Measurements from ENCODE around the gene PSMB3.

Gene PSMB3

GRCh38 chr17:38709104-38709820 lies 43.3 kb upstream of the PSMB3 start:
- Histone ChIP-seq H3K27me3 (ENCODE audit: control insufficient read depth in 1 of 2, insufficient read depth in 2 of 2, low read length in 2 of 2) (no peaks in the 10 kb centered on the region), H3K36me3 (ENCODE audit: control insufficient read depth in 2 of 2, insufficient read depth in 2 of 2, low read length in 2 of 2) (peaks cover 37 to 49% of the 10 kb centered on the region in 2 donors), H3K27ac (ENCODE audit: low read length) (no peak overlapping the region), H3K4me1 (ENCODE audit: control insufficient read depth, insufficient read depth, low read length) (peaks cover 20% of the 10 kb centered on the region), H3K9me3 (ENCODE audit: control insufficient read depth in 2 of 2, low read length in 2 of 2) (no peaks in the 10 kb centered on the region), H3K9ac (ENCODE audit: low read length in 2 of 2) (no peak overlapping the region), H3K4me3 (ENCODE audit: low read length in 2 of 2) (no peak overlapping the region)

DNA sequence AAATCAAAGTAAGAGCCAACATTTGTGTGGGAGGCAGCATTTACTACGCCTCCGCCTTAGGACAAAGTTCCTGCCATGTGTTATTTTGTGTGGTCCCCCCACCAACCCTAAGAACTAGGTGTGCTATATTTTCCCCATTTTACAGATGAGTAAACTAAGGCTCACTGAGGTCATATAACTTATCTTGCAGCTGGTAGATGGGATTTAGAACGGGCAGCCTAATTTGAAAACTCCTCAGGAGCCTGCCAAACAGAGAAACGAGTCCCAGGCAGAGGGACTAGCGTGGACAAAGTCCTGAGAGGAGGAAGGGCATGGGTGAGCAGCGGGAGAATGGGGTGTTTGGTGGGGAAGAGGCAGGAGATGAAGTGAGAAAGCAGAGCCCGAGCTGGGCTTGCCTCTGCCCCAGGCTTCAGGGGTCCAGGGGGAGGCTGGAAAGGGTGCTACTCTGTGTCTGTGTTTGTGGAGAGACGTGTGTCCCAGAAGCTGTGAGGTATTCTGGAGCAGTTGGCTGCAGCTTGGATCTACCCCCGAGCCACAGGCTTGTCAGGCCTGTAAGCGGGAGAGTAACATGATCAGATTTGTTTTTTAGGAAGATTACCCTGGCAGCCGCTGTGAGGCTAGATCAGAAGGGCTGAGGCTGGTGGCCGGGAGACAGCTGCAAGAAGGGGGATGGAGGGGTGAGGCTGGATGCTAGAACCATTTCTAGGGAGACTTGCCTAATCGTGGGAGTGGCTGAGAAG lies 42.5 kb upstream of the PSMB3 start:
- Histone ChIP-seq H3K27me3 (ENCODE audit: control insufficient read depth in 1 of 2, insufficient read depth in 2 of 2, low read length in 2 of 2) (no peaks in the 10 kb centered on the region), H3K4me3 (ENCODE audit: low read length in 2 of 2) (no peak overlapping the region), H3K36me3 (ENCODE audit: control insufficient read depth in 2 of 2, insufficient read depth in 2 of 2, low read length in 2 of 2) (peaks cover 41 to 53% of the 10 kb centered on the region in 2 donors), H3K9me3 (ENCODE audit: control insufficient read depth in 2 of 2, low read length in 2 of 2) (no peaks in the 10 kb centered on the region), H3K4me1 (ENCODE audit: control insufficient read depth, insufficient read depth, low read length) (peaks cover 20% of the 10 kb centered on the region), H3K27ac (ENCODE audit: low read length) (no peak overlapping the region), H3K9ac (ENCODE audit: low read length in 2 of 2) (no peak overlapping the region)

DNA sequence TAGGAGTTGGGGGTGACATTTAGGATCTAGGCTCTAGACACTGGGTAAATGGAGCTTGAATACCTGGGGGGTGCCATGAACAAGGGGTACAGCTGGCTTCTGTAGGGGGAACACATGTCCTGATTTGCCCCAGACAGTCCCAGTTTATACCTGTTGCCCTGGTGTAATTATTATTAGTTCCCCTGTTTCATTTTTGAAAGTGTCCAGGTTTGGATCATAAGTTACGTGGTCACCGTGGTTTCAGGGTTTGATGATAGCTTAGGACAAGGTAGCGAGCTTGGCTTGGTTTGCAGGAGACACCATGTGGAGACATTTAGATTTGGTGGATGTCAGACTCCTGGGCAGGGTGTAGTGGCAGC lies 42.0 kb upstream of the PSMB3 start:
- H3K27ac ChIP-seq (ENCODE audit: low read length): no peak overlapping the region
- H3K36me3 ChIP-seq (ENCODE audit: control insufficient read depth in 2 of 2, insufficient read depth in 2 of 2, low read length in 2 of 2): peaks cover 45 to 59% of the 10 kb centered on the region in 2 donors
- no peak overlapping the region for H3K4me3 ChIP-seq (ENCODE audit: low read length in 2 of 2)
- no peak overlapping the region for H3K9ac ChIP-seq (ENCODE audit: low read length in 2 of 2)
- H3K4me1 ChIP-seq (ENCODE audit: control insufficient read depth, insufficient read depth, low read length): peaks cover 20% of the 10 kb centered on the region
- no peaks in the 10 kb centered on the region for H3K9me3 ChIP-seq (ENCODE audit: control insufficient read depth in 2 of 2, low read length in 2 of 2)
- H3K27me3 ChIP-seq (ENCODE audit: control insufficient read depth in 1 of 2, insufficient read depth in 2 of 2, low read length in 2 of 2): no peaks in the 10 kb centered on the region

- Histone ChIP-seq H3K27me3 (ENCODE audit: control insufficient read depth in 1 of 2, insufficient read depth in 2 of 2, low read length in 2 of 2) (no peaks in the 10 kb centered on the region), H3K27ac (ENCODE audit: low read length) (no peak overlapping the region), H3K4me1 (ENCODE audit: control insufficient read depth, insufficient read depth, low read length) (peaks cover 19% of the 10 kb centered on the region), H3K4me3 (ENCODE audit: low read length in 2 of 2) (no peak overlapping the region), H3K9ac (ENCODE audit: low read length in 2 of 2) (no peak overlapping the region), H3K36me3 (ENCODE audit: control insufficient read depth in 2 of 2, insufficient read depth in 2 of 2, low read length in 2 of 2) (peaks cover 49 to 60% of the 10 kb centered on the region in 2 donors), H3K9me3 (ENCODE audit: control insufficient read depth in 2 of 2, low read length in 2 of 2) (no peaks in the 10 kb centered on the region)
Measured at GRCh38 chr17:38710985-38711384, 41.6 kb upstream of the PSMB3 start.

DNA sequence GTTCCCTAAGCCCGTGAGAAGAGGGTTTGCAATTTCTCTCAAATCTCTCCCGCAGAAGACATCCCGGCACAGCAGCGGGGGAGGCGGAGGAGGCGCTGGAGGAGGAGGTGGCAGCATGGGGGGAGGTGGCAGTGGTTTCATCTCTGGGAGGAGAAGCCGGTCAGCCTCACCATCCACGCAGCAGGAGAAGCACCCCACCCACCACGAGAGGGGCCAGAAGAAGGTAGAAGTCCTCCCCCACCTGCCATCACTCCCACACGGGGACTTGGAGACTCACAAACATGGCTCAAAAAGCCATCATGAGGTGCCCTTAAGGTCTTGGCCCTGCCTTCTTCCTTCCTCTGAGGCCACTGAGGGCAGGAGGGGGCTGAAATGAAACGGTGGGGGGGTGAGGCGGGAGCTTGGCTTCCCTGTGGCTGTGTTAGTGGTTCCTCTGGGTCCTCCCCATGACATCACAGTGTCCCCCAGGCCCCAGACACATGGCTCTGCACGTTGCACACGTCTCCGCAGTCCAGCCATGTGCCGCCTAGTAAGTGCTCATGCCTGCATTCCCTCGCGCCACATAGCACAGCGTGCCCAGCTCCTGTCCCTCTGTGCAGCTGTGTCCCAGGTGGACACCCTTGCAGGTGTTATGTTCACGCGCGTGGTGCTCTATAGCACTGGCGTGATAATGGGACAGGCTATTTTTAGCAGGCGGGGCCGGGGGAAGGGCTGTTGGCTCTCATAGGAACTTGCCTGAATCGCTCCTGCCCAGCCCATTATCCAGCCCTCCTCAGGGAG lies 40.6 kb upstream of the PSMB3 start:
- H3K9me3 ChIP-seq (ENCODE audit: control insufficient read depth in 2 of 2, low read length in 2 of 2): no peaks in the 10 kb centered on the region
- H3K27ac ChIP-seq (ENCODE audit: low read length): no peak overlapping the region
- no peak overlapping the region for H3K9ac ChIP-seq (ENCODE audit: low read length in 2 of 2)
- H3K36me3 ChIP-seq (ENCODE audit: control insufficient read depth in 2 of 2, insufficient read depth in 2 of 2, low read length in 2 of 2): peaks cover 57 to 66% of the 10 kb centered on the region in 2 donors
- peaks cover 9% of the 10 kb centered on the region for H3K4me1 ChIP-seq (ENCODE audit: control insufficient read depth, insufficient read depth, low read length)
- H3K4me3 ChIP-seq (ENCODE audit: low read length in 2 of 2): no peak overlapping the region
- H3K27me3 ChIP-seq (ENCODE audit: control insufficient read depth in 1 of 2, insufficient read depth in 2 of 2, low read length in 2 of 2): no peaks in the 10 kb centered on the region

- H3K36me3 ChIP-seq (ENCODE audit: control insufficient read depth in 2 of 2, insufficient read depth in 2 of 2, low read length in 2 of 2): peaks cover 56 to 69% of the 10 kb centered on the region in 2 donors
- H3K27me3 ChIP-seq (ENCODE audit: control insufficient read depth in 1 of 2, insufficient read depth in 2 of 2, low read length in 2 of 2): no peaks in the 10 kb centered on the region
- H3K27ac ChIP-seq (ENCODE audit: low read length): no peak overlapping the region
- H3K9ac ChIP-seq (ENCODE audit: low read length in 2 of 2): no peak overlapping the region
- no peak overlapping the region for H3K4me3 ChIP-seq (ENCODE audit: low read length in 2 of 2)
- H3K9me3 ChIP-seq (ENCODE audit: control insufficient read depth in 2 of 2, low read length in 2 of 2): no peaks in the 10 kb centered on the region
- peaks cover 4% of the 10 kb centered on the region for H3K4me1 ChIP-seq (ENCODE audit: control insufficient read depth, insufficient read depth, low read length)
Measured at GRCh38 chr17:38712593-38712992, 39.9 kb upstream of the PSMB3 start.

DNA sequence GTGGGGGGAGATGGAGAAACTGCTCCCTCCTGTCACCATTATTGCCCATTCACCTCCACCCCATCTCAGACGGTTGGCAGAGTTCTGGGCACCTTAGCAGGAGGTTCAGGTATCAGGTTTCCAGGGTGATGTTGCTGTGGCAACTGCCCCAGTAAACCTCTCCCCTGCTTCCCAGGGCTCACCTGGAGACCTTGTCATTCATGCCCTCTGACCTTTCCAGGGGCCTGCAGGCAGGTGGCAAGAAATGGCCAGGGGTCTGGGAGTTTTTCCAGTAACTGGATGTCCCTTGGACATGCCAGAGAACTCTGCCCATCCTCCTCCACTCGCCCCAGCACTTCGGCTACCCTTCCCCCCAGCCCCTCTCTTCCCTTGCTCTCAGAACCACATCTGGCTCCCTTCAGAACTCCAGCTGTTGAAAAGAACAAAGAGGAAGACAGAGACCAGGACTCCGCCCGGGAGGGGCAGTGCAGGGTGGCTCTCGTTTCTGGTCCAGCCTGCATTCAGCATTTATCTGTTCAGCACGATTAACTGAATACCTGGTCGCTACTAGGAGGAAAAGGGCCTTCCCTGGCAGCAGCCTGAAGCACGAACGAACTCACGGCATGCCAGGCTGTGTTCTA lies 39.0 kb upstream of the PSMB3 start:
- H3K4me1 ChIP-seq (ENCODE audit: control insufficient read depth, insufficient read depth, low read length): no peaks in the 10 kb centered on the region
- H3K9ac ChIP-seq (ENCODE audit: low read length in 2 of 2): no peak overlapping the region
- peaks cover 51 to 71% of the 10 kb centered on the region in 2 donors for H3K36me3 ChIP-seq (ENCODE audit: control insufficient read depth in 2 of 2, insufficient read depth in 2 of 2, low read length in 2 of 2)
- H3K27me3 ChIP-seq (ENCODE audit: control insufficient read depth in 1 of 2, insufficient read depth in 2 of 2, low read length in 2 of 2): no peaks in the 10 kb centered on the region
- no peaks in the 10 kb centered on the region for H3K9me3 ChIP-seq (ENCODE audit: control insufficient read depth in 2 of 2, low read length in 2 of 2)
- H3K4me3 ChIP-seq (ENCODE audit: low read length in 2 of 2): no peak overlapping the region
- no peak overlapping the region for H3K27ac ChIP-seq (ENCODE audit: low read length)

GRCh38 chr17:38715216-38715943 lies 37.2 kb upstream of the PSMB3 start:
- H3K27me3 ChIP-seq (ENCODE audit: control insufficient read depth in 1 of 2, insufficient read depth in 2 of 2, low read length in 2 of 2): no peaks in the 10 kb centered on the region
- H3K36me3 ChIP-seq (ENCODE audit: control insufficient read depth in 2 of 2, insufficient read depth in 2 of 2, low read length in 2 of 2): peaks cover 46 to 61% of the 10 kb centered on the region in 2 donors
- no peak overlapping the region for H3K27ac ChIP-seq (ENCODE audit: low read length)
- H3K4me1 ChIP-seq (ENCODE audit: control insufficient read depth, insufficient read depth, low read length): no peaks in the 10 kb centered on the region
- H3K9me3 ChIP-seq (ENCODE audit: control insufficient read depth in 2 of 2, low read length in 2 of 2): no peaks in the 10 kb centered on the region
- H3K4me3 ChIP-seq (ENCODE audit: low read length in 2 of 2): no peak overlapping the region
- no peak overlapping the region for H3K9ac ChIP-seq (ENCODE audit: low read length in 2 of 2)

DNA sequence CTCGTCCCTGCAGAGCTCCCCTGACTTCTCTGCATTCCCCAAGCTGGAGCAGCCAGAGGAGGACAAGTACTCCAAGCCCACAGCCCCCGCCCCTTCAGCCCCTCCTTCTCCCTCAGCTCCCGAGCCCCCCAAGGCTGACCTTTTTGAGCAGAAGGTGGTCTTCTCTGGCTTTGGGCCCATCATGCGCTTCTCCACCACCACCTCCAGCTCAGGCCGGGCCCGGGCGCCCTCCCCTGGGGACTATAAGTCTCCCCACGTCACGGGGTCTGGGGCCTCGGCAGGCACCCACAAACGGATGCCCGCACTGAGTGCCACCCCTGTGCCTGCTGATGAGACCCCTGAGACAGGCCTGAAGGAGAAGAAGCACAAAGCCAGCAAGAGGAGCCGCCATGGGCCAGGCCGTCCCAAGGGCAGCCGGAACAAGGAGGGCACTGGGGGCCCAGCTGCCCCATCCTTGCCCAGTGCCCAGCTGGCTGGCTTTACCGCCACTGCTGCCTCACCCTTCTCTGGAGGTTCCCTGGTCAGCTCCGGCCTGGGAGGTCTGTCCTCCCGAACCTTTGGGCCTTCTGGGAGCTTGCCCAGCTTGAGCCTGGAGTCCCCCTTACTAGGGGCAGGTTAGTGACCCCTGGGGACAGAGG lies 36.1 kb upstream of the PSMB3 start:
- H3K9ac ChIP-seq (ENCODE audit: low read length in 2 of 2): no peak overlapping the region
- no peaks in the 10 kb centered on the region for H3K9me3 ChIP-seq (ENCODE audit: control insufficient read depth in 2 of 2, low read length in 2 of 2)
- no peaks in the 10 kb centered on the region for H3K4me1 ChIP-seq (ENCODE audit: control insufficient read depth, insufficient read depth, low read length)
- H3K4me3 ChIP-seq (ENCODE audit: low read length in 2 of 2): no peak overlapping the region
- no peak overlapping the region for H3K27ac ChIP-seq (ENCODE audit: low read length)
- no peaks in the 10 kb centered on the region for H3K27me3 ChIP-seq (ENCODE audit: control insufficient read depth in 1 of 2, insufficient read depth in 2 of 2, low read length in 2 of 2)
- peaks cover 55 to 64% of the 10 kb centered on the region in 2 donors for H3K36me3 ChIP-seq (ENCODE audit: control insufficient read depth in 2 of 2, insufficient read depth in 2 of 2, low read length in 2 of 2)
